Transverse colon (tissue), 4 donors: Measurements from ENCODE around the gene KCNIP3. TPM values are rescaled to one million over a fixed set of nuclear protein-coding genes. Genes with fewer than 3 reads are reported as not detected.
"Not testable (repeated sequence)": the region's sequence is repeated elsewhere in the genome, so short reads cannot be mapped to it uniquely, and the experiment has no call there.

Source experiments
- DNase-seq: peaks from one replicate; pipeline ENCODE4 v3.0.0-alpha.2; 2019
- H3K27ac ChIP-seq, 4 donors: fragments of 200-600 bp; sonication (generic); 2 replicates each; pipeline ENCODE4 v1.5.1; 2016 to 2018; ENCODE audit warnings: inconsistent platforms in 4 of 4
- H3K27me3 ChIP-seq: fragments of 200-600 bp; sonication (generic); 2 replicates; pipeline ENCODE4 v1.5.1; 2017; ENCODE audit warnings: inconsistent platforms
- H3K36me3 ChIP-seq, 4 donors: fragments of 200-600 bp; sonication (generic); 2 replicates each; pipeline ENCODE4 v1.5.1; 2017 to 2019; ENCODE audit warnings: inconsistent platforms in 4 of 4
- H3K4me1 ChIP-seq, 4 donors: fragments of 200-600 bp; sonication (generic); 2 replicates each; pipeline ENCODE4 v1.5.1; 2017 to 2020; ENCODE audit warnings: inconsistent platforms in 4 of 4
- H3K4me3 ChIP-seq, 4 donors: fragments of 200-600 bp; sonication (generic); 1 replicate in 1 of 4; 2 replicates in 3 of 4; pipeline versions ENCODE4 v1.5.1 to v1.6.1; 2017 to 2019; ENCODE audit warnings: inconsistent platforms in 4 of 4
- H3K9me3 ChIP-seq, 2 donors: fragments of 200-600 bp; sonication (generic); 2 replicates each; pipeline ENCODE4 v1.5.1; 2017 to 2019; ENCODE audit warnings: inconsistent platforms in 2 of 2
- EP300 ChIP-seq: sonication (generic); formaldehyde crosslinking; IDR thresholded peaks from one replicate; pipeline ENCODE4 v1.6.1; 2017; ENCODE audit warnings: antibody characterized with exemption, low read depth
- POLR2A ChIP-seq: fragments of 450-650 bp; IDR thresholded peaks from one replicate; pipeline ENCODE4 v1.6.1; 2016; ENCODE audit warnings: antibody characterized with exemption, mild to moderate bottlenecking, moderate library complexity
- POLR2AphosphoS5 ChIP-seq, 3 donors: sonication (generic); formaldehyde crosslinking; IDR thresholded peaks; one replicate each; pipeline ENCODE4 v1.6.1; 2016; ENCODE audit warnings: antibody characterized with exemption in 3 of 3
- WGBS, 2 donors: methylation state at CpG; one replicate each; pipeline ENCODE4 v1.1.5; 2018; ENCODE audit warnings: low coverage in 1 of 2; 5-methylcytosine and 5-hydroxymethylcytosine counted together
- in situ Hi-C, 4 donors: fragments of 200-750 bp; cut with MboI; loops; one replicate each; pipeline versions ENCODE4 v1.15.0 to v1.15.1; 2017; ENCODE audit warnings: low sequenced_read_pairs in 3 of 4, low pct_ligation_motif_present in 1 of 4, low pct_unique_long_range_greater_than_20kb in 1 of 4
- intact Hi-C: fragments of 100-400 bp; cut with DNase I; formaldehyde crosslinking; loops from one replicate; pipeline ENCODE4 v1.15.1; 2023; ENCODE audit warnings: low total_unique reads
- total RNA-seq, 4 donors: library from RNA; depleted of rRNA; stranded (reverse); fragments of >200 nt; gene quantifications; one replicate each; pipeline ENCODE4 v1.1.0, GENCODE V29; 2016
- TF ChIP-seq, protein P1 (sequence below), 5 experiments: fragments of 200-600 bp in 3 of 5; fragments of 450-650 bp in 2 of 5; sonication (generic) in 3 of 5; IDR thresholded peaks; 1 replicate in 2 of 5; 2 replicates in 3 of 5; pipeline ENCODE4 v1.5.1; 2016 to 2017; ENCODE audit warnings: antibody characterized with exemption in 5 of 5, inconsistent platforms in 3 of 5, mild to moderate bottlenecking in 2 of 5, moderate library complexity in 1 of 5

Gene KCNIP3
- total RNA-seq, 4 donors from 2014 or later, result 1.8 to 4.0 (median 2.2) TPM

GRCh38 chr2:95393901-95394300 is 96.8 kb downstream of the KCNIP3 start:
- DNase-seq, result no peak
- Histone ChIP-seq H3K4me3 (no peak overlapping the region), H3K27me3 (no peaks in the 10 kb centered on the region), H3K36me3 (no peaks in the 10 kb centered on the region), H3K9me3 (no peaks in the 10 kb centered on the region), H3K27ac (no peak overlapping the region), H3K4me1 (peaks cover 3 to 24% (median 13%) of the 10 kb centered on the region in 4 donors)
- intact Hi-C loops, result no loop called here
- in situ Hi-C loops, result no loop called here
- TF ChIP-seq EP300 (no peak), POLR2A (no peak), POLR2AphosphoS5 (IDR thresholded peaks at IDR 0.05) (no peak)
- TF ChIP-seq, protein P1, sequence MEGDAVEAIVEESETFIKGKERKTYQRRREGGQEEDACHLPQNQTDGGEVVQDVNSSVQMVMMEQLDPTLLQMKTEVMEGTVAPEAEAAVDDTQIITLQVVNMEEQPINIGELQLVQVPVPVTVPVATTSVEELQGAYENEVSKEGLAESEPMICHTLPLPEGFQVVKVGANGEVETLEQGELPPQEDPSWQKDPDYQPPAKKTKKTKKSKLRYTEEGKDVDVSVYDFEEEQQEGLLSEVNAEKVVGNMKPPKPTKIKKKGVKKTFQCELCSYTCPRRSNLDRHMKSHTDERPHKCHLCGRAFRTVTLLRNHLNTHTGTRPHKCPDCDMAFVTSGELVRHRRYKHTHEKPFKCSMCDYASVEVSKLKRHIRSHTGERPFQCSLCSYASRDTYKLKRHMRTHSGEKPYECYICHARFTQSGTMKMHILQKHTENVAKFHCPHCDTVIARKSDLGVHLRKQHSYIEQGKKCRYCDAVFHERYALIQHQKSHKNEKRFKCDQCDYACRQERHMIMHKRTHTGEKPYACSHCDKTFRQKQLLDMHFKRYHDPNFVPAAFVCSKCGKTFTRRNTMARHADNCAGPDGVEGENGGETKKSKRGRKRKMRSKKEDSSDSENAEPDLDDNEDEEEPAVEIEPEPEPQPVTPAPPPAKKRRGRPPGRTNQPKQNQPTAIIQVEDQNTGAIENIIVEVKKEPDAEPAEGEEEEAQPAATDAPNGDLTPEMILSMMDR (IDR thresholded peaks at IDR 0.05), result no peak
- WGBS, 2 donors, result 93 to 100% methylated on average over 1 to 6 of the region's 6 CpGs

- H3K36me3 ChIP-seq, result no peaks in the 10 kb centered on the region
- no peak overlapping the region for H3K4me3 ChIP-seq
- no peaks in the 10 kb centered on the region for H3K9me3 ChIP-seq
- DNase-seq, result no peak
- no peak overlapping the region for H3K27ac ChIP-seq
- 98 to 100% methylated on average over 5 to 7 of the region's 7 CpGs for WGBS, 2 donors
- in situ Hi-C loops (no loop called here), intact Hi-C loops (no loop called here)
- TF ChIP-seq, protein P1 (IDR thresholded peaks at IDR 0.05), result no peak
- TF ChIP-seq EP300 (no peak), POLR2A (no peak), POLR2AphosphoS5 (IDR thresholded peaks at IDR 0.05) (no peak)
- H3K4me1 ChIP-seq, result peaks cover 7 to 20% (median 13%) of the 10 kb centered on the region in 4 donors
- H3K27me3 ChIP-seq, result no peaks in the 10 kb centered on the region
Observed at GRCh38 chr2:95399061-95399460, 101.9 kb downstream of the KCNIP3 start.

GRCh38 chr2:95401480-95401879 is 104.3 kb downstream of the KCNIP3 start:
- 70 to 78% methylated on average over 5 to 9 of the region's 9 CpGs for WGBS, 2 donors
- Histone ChIP-seq H3K27me3 (no peaks in the 10 kb centered on the region), H3K9me3 (no peaks in the 10 kb centered on the region), H3K4me1 (peaks cover 7 to 20% (median 13%) of the 10 kb centered on the region in 4 donors), H3K36me3 (no peaks in the 10 kb centered on the region), H3K4me3 (peak overlapping the region; percentile 60 to 84 (median 75)), H3K27ac (peak overlapping the region; percentile 78 to 91 (median 90))
- TF ChIP-seq POLR2AphosphoS5 (IDR thresholded peaks at IDR 0.05) (no peak), POLR2A (no peak), EP300 (no peak)
- TF ChIP-seq, protein P1 (IDR thresholded peaks at IDR 0.05), result no peak
- in situ Hi-C loops, result no loop called here
- DNase-seq, result no peak
- intact Hi-C loops, result no loop called here

- H3K36me3 ChIP-seq, intact Hi-C loops, in situ Hi-C loops, H3K9me3 ChIP-seq, H3K27me3 ChIP-seq: not testable (repeated sequence)
- WGBS, 2 donors, result 0% methylated on average over 10 of the region's 10 CpGs; no CpG with 5 or more reads in 1 of the 2 donors
- DNase-seq, result peak; percentile 48
- H3K27ac ChIP-seq, result peak overlapping the region; percentile 78 to 91 (median 90)
- H3K4me3 ChIP-seq, result peak overlapping the region; percentile 60 to 84 (median 75)
- peaks cover 7 to 20% (median 13%) of the 10 kb centered on the region in 4 donors for H3K4me1 ChIP-seq
- TF ChIP-seq, protein P1 (IDR thresholded peaks at IDR 0.05), result peak in 1 of 5 experiments; percentile 14
Observed at GRCh38 chr2:95402004-95402369, 104.8 kb downstream of the KCNIP3 start.
